GM18870 (cell line): ENCODE measurements around the gene TRIM49D1.
"Not testable (repeated sequence)": the region's sequence is repeated elsewhere in the genome, so short reads cannot be mapped to it uniquely, and the experiment has no call there.

Source experiments
- ATAC-seq: cut with Tn5 transposase; IDR thresholded peaks from one replicate; pipeline ENCODE4 v1.9.1; 2021; ENCODE audit warnings: moderate library complexity; ENCODE audit not compliant: unreplicated experiment

The TRIM49D1 gene

GRCh38 chr11:89922195-89922660 lies at the start of gene TRIM49D1:
TSS of gene TRIM49D1 (minus strand) at chr11:89922245. CDS start at chr11:89917710, 4,535 bp downstream.
- ATAC-seq = no peak

GRCh38 chr11:89965737-89966136 lies 43.7 kb upstream of the TRIM49D1 start, which contains the start of gene TRIM64:
TSS of gene TRIM64 (plus strand) at chr11:89966037. CDS start at chr11:89968504, 2,467 bp downstream.
- not testable (repeated sequence) for ATAC-seq

- ATAC-seq = not testable (repeated sequence)
Observed at GRCh38 chr11:89960833-89961232, 38.8 kb upstream of the TRIM49D1 start.

GRCh38 chr11:89923764-89924163 lies 1.7 kb upstream of the TRIM49D1 start, which contains the start of gene TRIM49D2:
TSS of gene TRIM49D2 (plus strand) at chr11:89924064. CDS start at chr11:89926762, 2,698 bp downstream.
- ATAC-seq = not testable (repeated sequence)

DNA sequence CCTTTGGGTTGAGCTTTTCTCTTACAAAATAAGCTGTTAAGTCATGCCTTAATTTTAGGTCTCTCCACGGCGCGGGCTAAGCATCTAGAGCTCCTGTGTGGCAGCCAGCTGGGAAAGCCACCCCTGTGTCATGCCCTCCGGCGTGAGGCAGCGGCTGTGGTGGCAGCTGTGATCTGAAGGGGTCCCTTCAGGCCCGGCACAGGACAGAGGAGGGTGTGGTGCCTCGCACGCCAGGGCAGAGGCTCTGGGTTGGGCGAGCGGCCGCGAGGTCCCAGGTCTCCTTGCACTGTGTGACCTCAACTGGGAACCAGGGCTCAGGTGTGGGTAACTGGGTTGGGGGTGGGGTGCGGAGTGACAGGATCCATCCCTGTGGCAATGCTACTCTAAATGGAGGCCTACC lies 21.2 kb downstream of the TRIM49D1 start:
- not testable (repeated sequence) for ATAC-seq

DNA sequence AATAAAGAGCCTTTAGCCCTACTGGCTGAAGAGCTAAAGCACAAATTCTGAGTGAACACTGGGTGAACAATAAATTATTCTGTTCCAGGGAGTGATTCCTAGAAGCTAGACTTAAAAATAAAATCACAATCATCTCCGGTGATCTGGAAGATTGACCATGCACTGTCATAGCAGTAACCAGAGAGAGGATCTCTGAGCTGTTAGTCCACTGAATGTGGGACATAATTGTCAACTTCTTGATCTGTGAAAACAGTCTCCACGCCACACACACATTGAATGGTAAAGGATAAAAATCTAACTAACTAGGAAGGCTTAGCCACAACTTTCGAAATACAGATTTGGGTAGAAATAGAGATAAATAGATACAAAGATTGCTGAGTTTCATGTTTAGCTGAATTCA lies 28.8 kb downstream of the TRIM49D1 start:
- ATAC-seq = not testable (repeated sequence)

GRCh38 chr11:89877511-89877910 lies 44.5 kb downstream of the TRIM49D1 start:
- not testable (repeated sequence) for ATAC-seq

- ATAC-seq = not testable (repeated sequence)
Observed at GRCh38 chr11:89872588-89872987, 49.5 kb downstream of the TRIM49D1 start.

GRCh38 chr11:89865223-89865622 lies 56.8 kb downstream of the TRIM49D1 start:
- not testable (repeated sequence) for ATAC-seq

- ATAC-seq = not testable (repeated sequence)
Observed at GRCh38 chr11:89863906-89864704, 57.9 kb downstream of the TRIM49D1 start.
